Esophagus muscularis mucosa (tissue), 4 donors: ENCODE results near the gene CTDSP1.

Experiments
- CTCF ChIP-seq, 3 experiments: fragments of 200-600 bp in 2 of 3; fragments of 450-650 bp in 1 of 3; sonication (generic) in 2 of 3; IDR thresholded peaks; one replicate each; pipeline ENCODE4 v1.5.1; 2017 to 2019; ENCODE audit warnings: antibody characterized with exemption in 3 of 3, mild to moderate bottlenecking in 2 of 3, moderate library complexity in 1 of 3
- EP300 ChIP-seq: sonication (generic); formaldehyde crosslinking; IDR thresholded peaks from one replicate; pipeline ENCODE4 v1.6.1; 2017; ENCODE audit warnings: antibody characterized with exemption
- POLR2A ChIP-seq: fragments of 450-650 bp; IDR thresholded peaks from one replicate; pipeline ENCODE4 v1.6.1; 2017; ENCODE audit warnings: antibody characterized with exemption, moderate library complexity, mild to moderate bottlenecking, low read depth
- POLR2AphosphoS5 ChIP-seq, 2 donors: sonication (generic); formaldehyde crosslinking; IDR thresholded peaks; one replicate each; pipeline ENCODE4 v1.6.1; 2017; ENCODE audit warnings: antibody characterized with exemption in 2 of 2

GRCh38 chr2:218432676-218433365 is 33.2 kb downstream of the CTDSP1 start:
- TF ChIP-seq CTCF (IDR thresholded peaks at IDR 0.05) (no peak), POLR2A (no peak), POLR2AphosphoS5 (IDR thresholded peaks at IDR 0.05) (no peak), EP300 (no peak)
